ENCODE results near the gene CDC20.

Gene CDC20

GRCh38 chr1:43402089-43402865 is 43.5 kb downstream of the CDC20 start:
- TF ChIP-seq CTCF (IDR thresholded peaks at IDR 0.05; ENCODE audit: low read length, missing control alignments), result no peak
- H3K4me3 ChIP-seq (replicated peaks; ENCODE audit: low read depth, low read length), result no peak overlapping the region
- DNase-seq (ENCODE audit: low read depth), result no peak

- H3K4me3 ChIP-seq (replicated peaks; ENCODE audit: low read depth, low read length), result no peak overlapping the region
- TF ChIP-seq CTCF (IDR thresholded peaks at IDR 0.05; ENCODE audit: low read length, missing control alignments), result no peak
- no peak for DNase-seq (ENCODE audit: low read depth)
Measured at GRCh38 chr1:43404353-43404752, 45.6 kb downstream of the CDC20 start.

GRCh38 chr1:43405219-43405875 is 46.6 kb downstream of the CDC20 start:
- TF ChIP-seq CTCF (IDR thresholded peaks at IDR 0.05; ENCODE audit: low read length, missing control alignments), result no peak
- H3K4me3 ChIP-seq (replicated peaks; ENCODE audit: low read depth, low read length), result no peak overlapping the region
- DNase-seq (ENCODE audit: low read depth), result no peak

GRCh38 chr1:43405876-43406234 is 47.1 kb downstream of the CDC20 start:
- no peak overlapping the region for H3K4me3 ChIP-seq (replicated peaks; ENCODE audit: low read depth, low read length)
- DNase-seq (ENCODE audit: low read depth), result no peak
- no peak for TF ChIP-seq CTCF (IDR thresholded peaks at IDR 0.05; ENCODE audit: low read length, missing control alignments)

- no peak for TF ChIP-seq CTCF (IDR thresholded peaks at IDR 0.05; ENCODE audit: low read length, missing control alignments)
- DNase-seq (ENCODE audit: low read depth), result no peak
- no peak overlapping the region for H3K4me3 ChIP-seq (replicated peaks; ENCODE audit: low read depth, low read length)
Measured at GRCh38 chr1:43410571-43410970, 51.8 kb downstream of the CDC20 start.
